ENCODE data around the gene TRUB1. TPM values are rescaled to one million over a fixed set of nuclear protein-coding genes. Genes with fewer than 3 reads are reported as not detected.

Gene TRUB1
- total and polyA plus RNA-seq, 2 of the 4 experiments (the other 2 are of a cell fraction) = 9.1 to 17.9 TPM

- H3K4me2 ChIP-seq (ENCODE audit: low read depth, low read length) = peak overlapping the region; percentile 50; the same call in 1 of the 2 replicates
- no peak overlapping the region for H3K9ac ChIP-seq (ENCODE audit: low read depth, low read length)
- no peak overlapping the region for H2BK20ac ChIP-seq (ENCODE audit: low read depth, low read length)
- no peak overlapping the region for H2AFZ ChIP-seq (replicated peaks; ENCODE audit: low read length, poor library complexity)
- WGBS, 2 experiments (ENCODE audit: extremely low coverage in 2 of 2, insufficient read length in 1 of 2) = no CpG with 5 or more reads among the region's 3 CpGs
- H2AK9ac ChIP-seq (replicated peaks; ENCODE audit: low read depth, low read length, poor library complexity) = no peak overlapping the region
- H4K8ac ChIP-seq (ENCODE audit: low read depth in 2 of 2, low read length in 2 of 2) = no peak overlapping the region
- no peaks in the 10 kb centered on the region for H4K20me1 ChIP-seq (ENCODE audit: insufficient read depth, low read length)
- CTCF ChIA-PET = interaction anchor here (0.6 kb wide), 1 partner anchor 39 kb away, joined by 3 read pairs; no protein-coding TSS in a partner anchor
- dilution Hi-C loops (cut with HindIII; ENCODE audit: low sequenced_read_pairs, unreplicated experiment) = no loop called here
- no peak overlapping the region for H3K14ac ChIP-seq (replicated peaks; ENCODE audit: low read depth, low read length)
- ATAC-seq (ENCODE audit: low read depth) (peak; percentile 69), DNase-seq (peak; percentile 41)
- no peak overlapping the region for H3K4ac ChIP-seq (ENCODE audit: low read depth, low read length)
- H3K36me3 ChIP-seq (ENCODE audit: control insufficient read depth, insufficient read depth, low read length) = no peaks in the 10 kb centered on the region
- H2BK15ac ChIP-seq (ENCODE audit: low read depth, low read length) = no peak overlapping the region
- H3K79me1 ChIP-seq (ENCODE audit: low read depth in 1 of 2, low read length in 2 of 2) = no peaks in the 10 kb centered on the region
- H2BK120ac ChIP-seq (ENCODE audit: low read depth, low read length) = no peak overlapping the region
- H3K4me1 ChIP-seq (ENCODE audit: control insufficient read depth, insufficient read depth, low read length) = peaks cover 3% of the 10 kb centered on the region
- no peaks in the 10 kb centered on the region; the same call in 1 of the 2 replicates for H3K27me3 ChIP-seq (ENCODE audit: control insufficient read depth, insufficient read depth, low read length)
- H2BK5ac ChIP-seq (ENCODE audit: low read depth, low read length, poor library complexity, severe bottlenecking) = no peak overlapping the region
- in situ Hi-C loops (cut with MboI; ENCODE audit: low sequenced_read_pairs) = no loop called here
- H3K9me1 ChIP-seq (ENCODE audit: insufficient read depth, low read length) = no peaks in the 10 kb centered on the region; the same call in 1 of the 2 replicates
- H3K18ac ChIP-seq (ENCODE audit: low read depth, low read length) = no peak overlapping the region
- H3K27ac ChIP-seq (ENCODE audit: insufficient read depth, low read length) = no peak overlapping the region
- no peak overlapping the region for H2AK5ac ChIP-seq (ENCODE audit: low read depth, low read length)
- no peak overlapping the region for H3K23ac ChIP-seq (ENCODE audit: low read depth, low read length)
- no peak overlapping the region for H3K4me3 ChIP-seq (ENCODE audit: insufficient read depth, low read depth, low read length)
- H4K91ac ChIP-seq (ENCODE audit: insufficient read depth, low read depth, low read length) = no peak overlapping the region
- no peak overlapping the region for H4K5ac ChIP-seq (ENCODE audit: low read depth, low read length)
- no TSS peak for BruUV-seq (replicated peaks)
- no peaks in the 10 kb centered on the region for H3K9me3 ChIP-seq (ENCODE audit: control insufficient read depth, insufficient read depth, low read length)
- H3K56ac ChIP-seq (ENCODE audit: extremely low read depth, insufficient read depth, low read length) = no peak overlapping the region
- TF ChIP-seq FOS (IDR thresholded peaks at IDR 0.05; ENCODE audit: low read depth, low read length) (peak; percentile 36; the same call in 1 of the 2 replicates), RFX5 (IDR thresholded peaks at IDR 0.05; ENCODE audit: low read depth, low read length) (no peak)
- intact Hi-C loops (cut with micrococcal nuclease) = no loop called here
- POLR2A ChIA-PET (ENCODE audit: unreplicated experiment) = no interaction called here
Measured at GRCh38 chr10:114925587-114926586, 12.1 kb upstream of the TRUB1 start.
